ENCODE results near the gene C4orf51. TPM values are rescaled to one million over a fixed set of nuclear protein-coding genes. Genes with fewer than 3 reads are reported as not detected.

Gene C4orf51
- total RNA-seq, 1 experiment from 2014 or later = 15.4 TPM

- TF ChIP-seq RORB (CRISPR knock-in tag; IDR thresholded peaks at IDR 0.05) = no peak
- no peak for TF ChIP-seq ATF6 (CRISPR knock-in tag; IDR thresholded peaks at IDR 0.05)
- no peak for TF ChIP-seq ZNF317 (CRISPR knock-in tag; IDR thresholded peaks at IDR 0.05; ENCODE audit: borderline replicate concordance, low read depth)
- TF ChIP-seq HMGXB4 (CRISPR knock-in tag; IDR thresholded peaks at IDR 0.05) = no peak
- no peak for TF ChIP-seq MYBL2 (CRISPR knock-in tag; IDR thresholded peaks at IDR 0.05)
- TF ChIP-seq, protein P1, sequence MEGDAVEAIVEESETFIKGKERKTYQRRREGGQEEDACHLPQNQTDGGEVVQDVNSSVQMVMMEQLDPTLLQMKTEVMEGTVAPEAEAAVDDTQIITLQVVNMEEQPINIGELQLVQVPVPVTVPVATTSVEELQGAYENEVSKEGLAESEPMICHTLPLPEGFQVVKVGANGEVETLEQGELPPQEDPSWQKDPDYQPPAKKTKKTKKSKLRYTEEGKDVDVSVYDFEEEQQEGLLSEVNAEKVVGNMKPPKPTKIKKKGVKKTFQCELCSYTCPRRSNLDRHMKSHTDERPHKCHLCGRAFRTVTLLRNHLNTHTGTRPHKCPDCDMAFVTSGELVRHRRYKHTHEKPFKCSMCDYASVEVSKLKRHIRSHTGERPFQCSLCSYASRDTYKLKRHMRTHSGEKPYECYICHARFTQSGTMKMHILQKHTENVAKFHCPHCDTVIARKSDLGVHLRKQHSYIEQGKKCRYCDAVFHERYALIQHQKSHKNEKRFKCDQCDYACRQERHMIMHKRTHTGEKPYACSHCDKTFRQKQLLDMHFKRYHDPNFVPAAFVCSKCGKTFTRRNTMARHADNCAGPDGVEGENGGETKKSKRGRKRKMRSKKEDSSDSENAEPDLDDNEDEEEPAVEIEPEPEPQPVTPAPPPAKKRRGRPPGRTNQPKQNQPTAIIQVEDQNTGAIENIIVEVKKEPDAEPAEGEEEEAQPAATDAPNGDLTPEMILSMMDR (IDR thresholded peaks at IDR 0.05) = no peak
- no peak for TF ChIP-seq ZNF512 (CRISPR knock-in tag; IDR thresholded peaks at IDR 0.05; ENCODE audit: borderline replicate concordance)
- no peak for TF ChIP-seq GTF2I (CRISPR knock-in tag; conservative IDR thresholded peaks at IDR 0.05)
- TF ChIP-seq KAT7 (CRISPR knock-in tag; IDR thresholded peaks at IDR 0.05; ENCODE audit: borderline replicate concordance) = no peak
These were observed 89.6 kb downstream of the C4orf51 start (continued) for GRCh38 chr4:145769450-145770037.

DNA sequence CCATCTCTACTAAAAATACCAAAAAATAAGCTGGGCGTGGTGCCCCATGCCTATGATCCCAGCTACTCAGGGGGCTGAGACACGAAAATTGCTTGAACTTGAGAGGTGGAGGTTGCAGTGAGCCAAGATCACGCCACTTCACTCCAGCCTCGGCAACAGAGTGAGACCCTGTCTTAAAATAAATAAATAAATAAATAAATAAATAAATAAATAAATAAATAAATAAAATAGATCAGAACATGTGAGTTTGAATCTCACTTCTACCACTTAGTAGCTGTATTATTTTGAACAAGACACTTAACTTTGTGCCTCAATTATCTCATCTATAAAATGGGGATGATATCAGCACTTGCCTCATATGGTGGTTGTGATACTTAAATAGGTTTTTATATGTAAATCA lies 90.2 kb downstream of the C4orf51 start:
- Mint-ChIP-seq H3K9me3 (no peaks in the 10 kb centered on the region), H3K27ac (peak overlapping the region; percentile 82; the same call in 1 of the 2 replicates), H3K4me3 (no peak overlapping the region), H3K36me3 (peaks cover 59% of the 10 kb centered on the region), H3K4me1 (peaks cover 13% of the 10 kb centered on the region), H3K27me3 (ENCODE audit: low read depth) (no peaks in the 10 kb centered on the region)
- CTCF ChIA-PET = no interaction called here
- TF ChIP-seq TCF7 (CRISPR knock-in tag; IDR thresholded peaks at IDR 0.05; ENCODE audit: low read depth) (no peak), SMAD3 (CRISPR knock-in tag; IDR thresholded peaks at IDR 0.05; ENCODE audit: borderline replicate concordance) (no peak), E2F5 (CRISPR knock-in tag; IDR thresholded peaks at IDR 0.05) (no peak), SP1 (CRISPR knock-in tag; conservative IDR thresholded peaks at IDR 0.05) (no peak), IRF2 (CRISPR knock-in tag; IDR thresholded peaks at IDR 0.05; ENCODE audit: borderline replicate concordance, low read depth) (no peak), CREB1 (CRISPR knock-in tag; IDR thresholded peaks at IDR 0.05) (no peak), PREB (CRISPR knock-in tag; IDR thresholded peaks at IDR 0.05; ENCODE audit: borderline replicate concordance) (no peak)
- TF ChIP-seq, protein P2, sequence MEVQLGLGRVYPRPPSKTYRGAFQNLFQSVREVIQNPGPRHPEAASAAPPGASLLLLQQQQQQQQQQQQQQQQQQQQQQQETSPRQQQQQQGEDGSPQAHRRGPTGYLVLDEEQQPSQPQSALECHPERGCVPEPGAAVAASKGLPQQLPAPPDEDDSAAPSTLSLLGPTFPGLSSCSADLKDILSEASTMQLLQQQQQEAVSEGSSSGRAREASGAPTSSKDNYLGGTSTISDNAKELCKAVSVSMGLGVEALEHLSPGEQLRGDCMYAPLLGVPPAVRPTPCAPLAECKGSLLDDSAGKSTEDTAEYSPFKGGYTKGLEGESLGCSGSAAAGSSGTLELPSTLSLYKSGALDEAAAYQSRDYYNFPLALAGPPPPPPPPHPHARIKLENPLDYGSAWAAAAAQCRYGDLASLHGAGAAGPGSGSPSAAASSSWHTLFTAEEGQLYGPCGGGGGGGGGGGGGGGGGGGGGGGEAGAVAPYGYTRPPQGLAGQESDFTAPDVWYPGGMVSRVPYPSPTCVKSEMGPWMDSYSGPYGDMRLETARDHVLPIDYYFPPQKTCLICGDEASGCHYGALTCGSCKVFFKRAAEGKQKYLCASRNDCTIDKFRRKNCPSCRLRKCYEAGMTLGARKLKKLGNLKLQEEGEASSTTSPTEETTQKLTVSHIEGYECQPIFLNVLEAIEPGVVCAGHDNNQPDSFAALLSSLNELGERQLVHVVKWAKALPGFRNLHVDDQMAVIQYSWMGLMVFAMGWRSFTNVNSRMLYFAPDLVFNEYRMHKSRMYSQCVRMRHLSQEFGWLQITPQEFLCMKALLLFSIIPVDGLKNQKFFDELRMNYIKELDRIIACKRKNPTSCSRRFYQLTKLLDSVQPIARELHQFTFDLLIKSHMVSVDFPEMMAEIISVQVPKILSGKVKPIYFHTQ (CRISPR knock-in tag; IDR thresholded peaks at IDR 0.05) = no peak
- TF ChIP-seq, protein P3, sequence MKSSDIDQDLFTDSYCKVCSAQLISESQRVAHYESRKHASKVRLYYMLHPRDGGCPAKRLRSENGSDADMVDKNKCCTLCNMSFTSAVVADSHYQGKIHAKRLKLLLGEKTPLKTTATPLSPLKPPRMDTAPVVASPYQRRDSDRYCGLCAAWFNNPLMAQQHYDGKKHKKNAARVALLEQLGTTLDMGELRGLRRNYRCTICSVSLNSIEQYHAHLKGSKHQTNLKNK (CRISPR knock-in tag; IDR thresholded peaks at IDR 0.05) = no peak
- no peak for ATAC-seq
- POLR2A ChIA-PET = no interaction called here
- no peak for DNase-seq (ENCODE audit: low spot score)
